K562 (cell line): Measurements from ENCODE around the gene GAPDH. TPM values are rescaled to one million over a fixed set of nuclear protein-coding genes. Genes with fewer than 3 reads are reported as not detected.
A peak's percentile ranks its signal among the peaks of the same experiment; 100 is the strongest.

Experiments
- ATF6 ChIP-seq: sonication (generic); formaldehyde crosslinking; IDR thresholded peaks from 2 replicates; pipeline ENCODE4 v1.4.0; 2020; ENCODE audit warnings: mild to moderate bottlenecking, missing genetic modification reagents
- E2F6 ChIP-seq, 2 experiments: IDR thresholded peaks; 2 replicates each; pipeline ENCODE4 v1.6.1; 2011; ENCODE audit warnings: borderline replicate concordance in 1 of 2, control low read depth in 1 of 2, low read depth in 1 of 2, low read length in 1 of 2, mild to moderate bottlenecking in 1 of 2, mixed read lengths in 1 of 2, moderate library complexity in 1 of 2; ENCODE audit not compliant: insufficient read depth in 1 of 2, insufficient read length in 1 of 2, poor library complexity in 1 of 2, severe bottlenecking in 1 of 2; ENCODE audit errors: extremely low read depth in 1 of 2
- ELK3 ChIP-seq: fragments of 450-650 bp; formaldehyde crosslinking; IDR thresholded peaks from 2 replicates; pipeline ENCODE4 v1.4.0; 2020; ENCODE audit warnings: mild to moderate bottlenecking
- GATAD2A ChIP-seq: fragments of 450-650 bp; IDR thresholded peaks from 2 replicates; pipeline ENCODE4 v1.6.1; 2017
- HBP1 ChIP-seq: fragments of 450-650 bp; formaldehyde crosslinking; IDR thresholded peaks from 2 replicates; pipeline ENCODE4 v1.4.0; 2022; ENCODE audit warnings: missing genetic modification characterization
- NCOR1 ChIP-seq: fragments of 450-650 bp; IDR thresholded peaks from 2 replicates; pipeline ENCODE4 v1.6.1; 2016; ENCODE audit warnings: mild to moderate bottlenecking, moderate library complexity
- RNF219 ChIP-seq: fragments of 250-450 bp; sonication (Bioruptor Pico); IDR thresholded peaks from 2 replicates; pipeline ENCODE4 v1.5.0; 2022; ENCODE audit warnings: mild to moderate bottlenecking
- TEAD1 ChIP-seq, 2 experiments: fragments of 450-650 bp in 1 of 2; sonication (generic) in 1 of 2; formaldehyde crosslinking; IDR thresholded peaks; 2 replicates each; pipeline versions ENCODE4 v1.4.0 to v1.8.0; 2020 to 2022; ENCODE audit warnings: mild to moderate bottlenecking in 2 of 2, missing genetic modification reagents in 1 of 2
- TFAP4 ChIP-seq: sonication (generic); formaldehyde crosslinking; IDR thresholded peaks from 2 replicates; pipeline ENCODE4 v1.8.0; 2022; ENCODE audit warnings: missing genetic modification reagents, mild to moderate bottlenecking, moderate library complexity, borderline replicate concordance
- YY1 ChIP-seq, 3 experiments: IDR thresholded peaks; 2 replicates each; pipeline ENCODE4 v1.6.1; 2011; ENCODE audit warnings: low read length in 2 of 3, mild to moderate bottlenecking in 2 of 3, moderate library complexity in 2 of 3, borderline replicate concordance in 1 of 3, control low read depth in 1 of 3, low read depth in 1 of 3; ENCODE audit not compliant: insufficient read depth in 3 of 3, insufficient replicate concordance in 2 of 3, control insufficient read depth in 1 of 3, insufficient read length in 1 of 3; ENCODE audit errors: extremely low read depth in 1 of 3
- ZNF143 ChIP-seq: sonication (generic); formaldehyde crosslinking; IDR thresholded peaks from 2 replicates; pipeline ENCODE4 v1.9.0; 2022; ENCODE audit warnings: mild to moderate bottlenecking, missing genetic modification reagents
- ZNF740 ChIP-seq, 3 experiments: fragments of 200-800 bp in 1 of 3; sonication (Bioruptor generic) in 1 of 3; sonication (generic) in 1 of 3; formaldehyde crosslinking in 1 of 3; IDR thresholded peaks; 2 replicates each; pipeline versions ENCODE4 v1.6.1 to v1.8.0; 2016 to 2022; ENCODE audit warnings: mild to moderate bottlenecking in 2 of 3, missing compliant biosample characterization in 2 of 3, missing genetic modification characterization in 2 of 3, missing genetic modification reagents in 1 of 3
- polyA plus RNA-seq, 8 experiments: library from polyadenylated mRNA; depleted of rRNA in 4 of 8; stranded (reverse) in 5 of 8; unstranded in 3 of 8; fragments of >200 nt; fragmentation: Nextera tagmentation in 2 of 8; fragmentation: Illumina TruSeq in 1 of 8; extraction: Ambion mirVana in 2 of 8; extraction: Trizol in 1 of 8; gene quantifications; 2 replicates each; pipeline versions ENCODE4 v1.2.1 to v1.2.3, GENCODE V29; 2011 to 2014; ENCODE audit warnings: inconsistent platforms in 1 of 8, missing spikeins in 1 of 8
- total RNA-seq, 7 experiments: library from RNA; depleted of rRNA in 6 of 7; stranded (reverse); fragments of >200 nt in 6 of 7; fragmentation: Illumina TruSeq in 2 of 7; extraction: Trizol in 2 of 7; gene quantifications; 2 replicates each; pipeline versions ENCODE4 v1.2.1 to v1.2.3, GENCODE V29; 2011 to 2021; ENCODE audit warnings: low replicate concordance in 1 of 7

The GAPDH gene
- total and polyA plus RNA-seq, 9 of the 15 experiments (the other 6 are each of a cell fraction or from before 2014, with no cell fraction given) = 2,206 to 6,793 (median 4,217) TPM

GRCh38 chr12:6533923-6534694 is at the start of gene GAPDH (continued):
- TF ChIP-seq ZNF740 (CRISPR knock-in tag; IDR thresholded peaks at IDR 0.05) (peak; percentile 58; the same call in 1 of the 2 replicates), ZNF740 (tag; IDR thresholded peaks at IDR 0.05) (no peak), YY1 (IDR thresholded peaks at IDR 0.05; ENCODE audit: borderline replicate concordance in 1 of 3, control insufficient read depth in 1 of 3, extremely low read depth in 1 of 3, insufficient read depth in 3 of 3, insufficient read length in 1 of 3, insufficient replicate concordance in 2 of 3, low read depth in 1 of 3, low read length in 2 of 3) (peak in 2 of 3 experiments; percentile 23 to 48), ATF6 (CRISPR knock-in tag) (0 out of 2 replicates have a peak, but pooled peaks have one; percentile 26), E2F6 (IDR thresholded peaks at IDR 0.05; ENCODE audit: borderline replicate concordance in 1 of 2, extremely low read depth in 1 of 2, insufficient read depth in 1 of 2, insufficient read length in 1 of 2, low read depth in 1 of 2, low read length in 1 of 2, poor library complexity in 1 of 2, severe bottlenecking in 1 of 2) (peak; percentile 81 to 90), TEAD1 (CRISPR knock-in tag; IDR thresholded peaks at IDR 0.05) (peak in 1 of 2 experiments; percentile 70; a peak in 2 of 4 replicates), NCOR1 (peak; percentile 73), ELK3 (CRISPR knock-in tag) (no peak), ZNF143 (CRISPR knock-in tag) (0 out of 2 replicates have a peak, but pooled peaks have one; percentile 47), GATAD2A (no peak), HBP1 (CRISPR knock-in tag) (no peak), RNF219 (CRISPR knock-in tag) (no peak), TFAP4 (CRISPR knock-in tag) (peak; percentile 58)
